HEK293 (cell line): ENCODE measurements around the gene MIR17HG.

ENCODE experiments used
- GLIS1 ChIP-seq: fragments of 450-650 bp; formaldehyde crosslinking; IDR thresholded peaks from 2 replicates; pipeline ENCODE4 v1.5.1; 2016; ENCODE audit warnings: missing biosample characterization, missing genetic modification characterization
- KLF1 ChIP-seq: fragments of 450-650 bp; formaldehyde crosslinking; IDR thresholded peaks from 2 replicates; pipeline ENCODE4 v1.5.1; 2016; ENCODE audit warnings: missing biosample characterization, missing genetic modification characterization
- SETDB1 ChIP-seq: IDR thresholded peaks from one replicate; pipeline ENCODE4 v1.6.1; 2017; ENCODE audit warnings: mild to moderate bottlenecking, low read length, moderate library complexity, mixed read lengths; ENCODE audit not compliant: insufficient read length
- SP3 ChIP-seq: fragments of 450-650 bp; formaldehyde crosslinking; IDR thresholded peaks from 2 replicates; pipeline ENCODE4 v1.5.1; 2016; ENCODE audit warnings: missing biosample characterization, missing genetic modification characterization
- TRIM28 ChIP-seq: IDR thresholded peaks from 2 replicates; pipeline ENCODE4 v1.6.1; 2011; ENCODE audit warnings: low read length, control low read depth, borderline replicate concordance
- ZFP41 ChIP-seq: fragments of 450-650 bp; formaldehyde crosslinking; IDR thresholded peaks from 2 replicates; pipeline ENCODE4 v1.5.1; 2016; ENCODE audit warnings: missing biosample characterization, missing genetic modification characterization, borderline replicate concordance
- ZIC2 ChIP-seq: fragments of 450-650 bp; formaldehyde crosslinking; IDR thresholded peaks from 2 replicates; pipeline ENCODE4 v1.5.1; 2016; ENCODE audit warnings: missing biosample characterization, missing genetic modification characterization
- ZNF155 ChIP-seq: fragments of 450-650 bp; formaldehyde crosslinking; IDR thresholded peaks from 2 replicates; pipeline ENCODE4 v1.5.1; 2016; ENCODE audit warnings: missing biosample characterization, missing genetic modification characterization
- ZNF157 ChIP-seq: fragments of 450-650 bp; formaldehyde crosslinking; IDR thresholded peaks from 2 replicates; pipeline ENCODE4 v1.5.1; 2016; ENCODE audit warnings: missing biosample characterization, missing genetic modification characterization
- ZNF16 ChIP-seq: fragments of 450-650 bp; formaldehyde crosslinking; IDR thresholded peaks from 2 replicates; pipeline ENCODE4 v1.5.1; 2016; ENCODE audit warnings: low read depth, missing biosample characterization, missing genetic modification characterization
- ZNF214 ChIP-seq: fragments of 450-650 bp; formaldehyde crosslinking; IDR thresholded peaks from 2 replicates; pipeline ENCODE4 v1.5.1; 2017; ENCODE audit warnings: missing biosample characterization, mild to moderate bottlenecking, missing genetic modification characterization, borderline replicate concordance
- ZNF24 ChIP-seq: fragments of 450-650 bp; formaldehyde crosslinking; IDR thresholded peaks from 2 replicates; pipeline ENCODE4 v1.5.1; 2016; ENCODE audit warnings: missing biosample characterization, missing genetic modification characterization
- ZNF473 ChIP-seq: fragments of 450-650 bp; formaldehyde crosslinking; IDR thresholded peaks from 2 replicates; pipeline ENCODE4 v1.5.1; 2017; ENCODE audit warnings: missing biosample characterization, missing genetic modification characterization
- ZNF561 ChIP-seq: fragments of 450-650 bp; IDR thresholded peaks from 2 replicates; pipeline ENCODE4 v1.5.1; 2018; ENCODE audit warnings: missing biosample characterization, missing genetic modification characterization, borderline replicate concordance
- ZNF626 ChIP-seq: fragments of 450-650 bp; sonication (Bioruptor Pico); formaldehyde crosslinking; IDR thresholded peaks from 2 replicates; pipeline ENCODE4 v1.5.1; 2018; ENCODE audit warnings: missing biosample characterization, missing genetic modification characterization, inconsistent platforms
- ZNF664 ChIP-seq: fragments of 450-650 bp; formaldehyde crosslinking; IDR thresholded peaks from 2 replicates; pipeline ENCODE4 v1.5.1; 2016; ENCODE audit warnings: missing biosample characterization, missing genetic modification characterization
- ZNF707 ChIP-seq: fragments of 450-650 bp; formaldehyde crosslinking; IDR thresholded peaks from 2 replicates; pipeline ENCODE4 v1.5.1; 2016; ENCODE audit warnings: missing biosample characterization, missing genetic modification characterization
- TF ChIP-seq, protein P1 (sequence below): fragments of 450-650 bp; formaldehyde crosslinking; IDR thresholded peaks from 2 replicates; pipeline ENCODE4 v1.5.1; 2017; ENCODE audit warnings: missing biosample characterization, missing genetic modification characterization
- TF ChIP-seq, protein P2 (sequence below): fragments of 450-650 bp; formaldehyde crosslinking; IDR thresholded peaks from 2 replicates; pipeline ENCODE4 v1.5.1; 2016; ENCODE audit warnings: missing biosample characterization, missing genetic modification characterization
- TF ChIP-seq, protein P3 (sequence below): fragments of 450-650 bp; formaldehyde crosslinking; IDR thresholded peaks from 2 replicates; pipeline ENCODE4 v1.5.1; 2016; ENCODE audit warnings: missing biosample characterization, missing genetic modification characterization
- TF ChIP-seq, protein P4 (sequence below): fragments of 450-650 bp; formaldehyde crosslinking; IDR thresholded peaks from 2 replicates; pipeline ENCODE4 v1.5.1; 2016; ENCODE audit warnings: missing biosample characterization, missing genetic modification characterization

The MIR17HG gene

DNA sequence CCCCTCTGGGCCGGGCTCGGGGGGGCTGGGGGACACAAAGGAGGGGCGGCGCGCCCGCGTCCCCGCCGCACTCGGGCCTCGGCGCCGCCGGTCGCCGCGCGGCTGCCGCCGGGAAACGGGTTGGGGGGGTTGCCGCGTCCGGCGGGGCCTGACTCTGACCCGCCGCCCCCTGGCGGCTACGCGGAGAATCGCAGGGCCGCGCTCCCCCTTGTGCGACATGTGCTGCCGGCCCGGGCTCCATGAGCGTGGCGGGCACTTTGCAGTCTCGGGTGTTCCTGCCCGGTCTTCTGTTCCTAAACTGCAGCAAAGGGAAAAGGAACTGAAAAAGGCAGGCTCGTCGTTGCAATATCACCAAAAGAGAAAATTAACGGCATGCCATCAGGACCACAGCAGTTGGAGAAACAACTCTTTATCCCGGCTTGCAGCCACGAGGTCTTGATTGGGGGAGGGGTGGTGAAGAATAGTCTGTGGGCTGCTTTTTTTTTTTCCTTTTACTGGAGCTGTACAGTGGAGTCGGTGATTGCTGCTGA lies 1.5 kb downstream of the MIR17HG start (continued):
- TF ChIP-seq ZNF155 (tag by site-specific recombination), result no peak
- no peak for TF ChIP-seq ZIC2 (tag by site-specific recombination)
- peak; percentile 69; the same call in 1 of the 2 replicates for TF ChIP-seq TRIM28
- no peak for TF ChIP-seq SETDB1
- no peak for TF ChIP-seq ZNF707
- no peak for TF ChIP-seq SP3 (tag by site-specific recombination)
- TF ChIP-seq, protein P1, sequence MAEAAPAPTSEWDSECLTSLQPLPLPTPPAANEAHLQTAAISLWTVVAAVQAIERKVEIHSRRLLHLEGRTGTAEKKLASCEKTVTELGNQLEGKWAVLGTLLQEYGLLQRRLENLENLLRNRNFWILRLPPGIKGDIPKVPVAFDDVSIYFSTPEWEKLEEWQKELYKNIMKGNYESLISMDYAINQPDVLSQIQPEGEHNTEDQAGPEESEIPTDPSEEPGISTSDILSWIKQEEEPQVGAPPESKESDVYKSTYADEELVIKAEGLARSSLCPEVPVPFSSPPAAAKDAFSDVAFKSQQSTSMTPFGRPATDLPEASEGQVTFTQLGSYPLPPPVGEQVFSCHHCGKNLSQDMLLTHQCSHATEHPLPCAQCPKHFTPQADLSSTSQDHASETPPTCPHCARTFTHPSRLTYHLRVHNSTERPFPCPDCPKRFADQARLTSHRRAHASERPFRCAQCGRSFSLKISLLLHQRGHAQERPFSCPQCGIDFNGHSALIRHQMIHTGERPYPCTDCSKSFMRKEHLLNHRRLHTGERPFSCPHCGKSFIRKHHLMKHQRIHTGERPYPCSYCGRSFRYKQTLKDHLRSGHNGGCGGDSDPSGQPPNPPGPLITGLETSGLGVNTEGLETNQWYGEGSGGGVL (tag by site-specific recombination), result no peak
- TF ChIP-seq ZNF664 (tag by site-specific recombination), result no peak
- TF ChIP-seq ZFP41, result no peak
- TF ChIP-seq, protein P2, sequence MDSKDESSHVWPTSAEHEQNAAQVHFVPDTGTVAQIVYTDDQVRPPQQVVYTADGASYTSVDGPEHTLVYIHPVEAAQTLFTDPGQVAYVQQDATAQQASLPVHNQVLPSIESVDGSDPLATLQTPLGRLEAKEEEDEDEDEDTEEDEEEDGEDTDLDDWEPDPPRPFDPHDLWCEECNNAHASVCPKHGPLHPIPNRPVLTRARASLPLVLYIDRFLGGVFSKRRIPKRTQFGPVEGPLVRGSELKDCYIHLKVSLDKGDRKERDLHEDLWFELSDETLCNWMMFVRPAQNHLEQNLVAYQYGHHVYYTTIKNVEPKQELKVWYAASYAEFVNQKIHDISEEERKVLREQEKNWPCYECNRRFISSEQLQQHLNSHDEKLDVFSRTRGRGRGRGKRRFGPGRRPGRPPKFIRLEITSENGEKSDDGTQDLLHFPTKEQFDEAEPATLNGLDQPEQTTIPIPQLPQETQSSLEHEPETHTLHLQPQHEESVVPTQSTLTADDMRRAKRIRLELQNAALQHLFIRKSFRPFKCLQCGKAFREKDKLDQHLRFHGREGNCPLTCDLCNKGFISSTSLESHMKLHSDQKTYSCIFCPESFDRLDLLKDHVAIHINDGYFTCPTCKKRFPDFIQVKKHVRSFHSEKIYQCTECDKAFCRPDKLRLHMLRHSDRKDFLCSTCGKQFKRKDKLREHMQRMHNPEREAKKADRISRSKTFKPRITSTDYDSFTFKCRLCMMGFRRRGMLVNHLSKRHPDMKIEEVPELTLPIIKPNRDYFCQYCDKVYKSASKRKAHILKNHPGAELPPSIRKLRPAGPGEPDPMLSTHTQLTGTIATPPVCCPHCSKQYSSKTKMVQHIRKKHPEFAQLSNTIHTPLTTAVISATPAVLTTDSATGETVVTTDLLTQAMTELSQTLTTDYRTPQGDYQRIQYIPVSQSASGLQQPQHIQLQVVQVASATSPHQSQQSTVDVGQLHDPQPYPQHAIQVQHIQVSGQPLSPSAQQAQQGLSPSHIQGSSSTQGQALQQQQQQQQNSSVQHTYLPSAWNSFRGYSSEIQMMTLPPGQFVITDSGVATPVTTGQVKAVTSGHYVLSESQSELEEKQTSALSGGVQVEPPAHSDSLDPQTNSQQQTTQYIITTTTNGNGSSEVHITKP, result no peak
- no peak for TF ChIP-seq KLF1 (tag by site-specific recombination)
- TF ChIP-seq ZNF561 (tag by site-specific recombination), result peak; percentile 18; the same call in 1 of the 2 replicates
- TF ChIP-seq ZNF626 (tag by site-specific recombination), result no peak
- no peak for TF ChIP-seq ZNF157 (tag by site-specific recombination)
- peak; percentile 22; the same call in 1 of the 2 replicates for TF ChIP-seq GLIS1
- TF ChIP-seq ZNF214 (tag by site-specific recombination), result no peak
- no peak for TF ChIP-seq ZNF16 (tag by site-specific recombination)
- TF ChIP-seq, protein P3, sequence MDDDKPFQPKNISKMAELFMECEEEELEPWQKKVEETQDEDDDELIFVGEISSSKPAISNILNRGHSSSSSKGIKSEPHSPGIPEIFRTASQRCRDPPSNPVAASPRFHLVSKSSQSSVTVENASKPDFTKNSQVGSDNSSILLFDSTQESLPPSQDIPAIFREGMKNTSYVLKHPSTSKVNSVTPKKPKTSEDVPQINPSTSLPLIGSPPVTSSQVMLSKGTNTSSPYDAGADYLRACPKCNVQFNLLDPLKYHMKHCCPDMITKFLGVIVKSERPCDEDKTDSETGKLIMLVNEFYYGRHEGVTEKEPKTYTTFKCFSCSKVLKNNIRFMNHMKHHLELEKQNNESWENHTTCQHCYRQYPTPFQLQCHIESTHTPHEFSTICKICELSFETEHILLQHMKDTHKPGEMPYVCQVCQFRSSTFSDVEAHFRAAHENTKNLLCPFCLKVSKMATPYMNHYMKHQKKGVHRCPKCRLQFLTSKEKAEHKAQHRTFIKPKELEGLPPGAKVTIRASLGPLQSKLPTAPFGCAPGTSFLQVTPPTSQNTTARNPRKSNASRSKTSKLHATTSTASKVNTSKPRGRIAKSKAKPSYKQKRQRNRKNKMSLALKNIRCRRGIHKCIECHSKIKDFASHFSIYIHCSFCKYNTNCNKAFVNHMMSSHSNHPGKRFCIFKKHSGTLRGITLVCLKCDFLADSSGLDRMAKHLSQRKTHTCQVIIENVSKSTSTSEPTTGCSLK (tag by site-specific recombination), result no peak
- no peak for TF ChIP-seq ZNF473 (tag by site-specific recombination)
- TF ChIP-seq ZNF24 (tag by site-specific recombination), result no peak
- TF ChIP-seq, protein P4, sequence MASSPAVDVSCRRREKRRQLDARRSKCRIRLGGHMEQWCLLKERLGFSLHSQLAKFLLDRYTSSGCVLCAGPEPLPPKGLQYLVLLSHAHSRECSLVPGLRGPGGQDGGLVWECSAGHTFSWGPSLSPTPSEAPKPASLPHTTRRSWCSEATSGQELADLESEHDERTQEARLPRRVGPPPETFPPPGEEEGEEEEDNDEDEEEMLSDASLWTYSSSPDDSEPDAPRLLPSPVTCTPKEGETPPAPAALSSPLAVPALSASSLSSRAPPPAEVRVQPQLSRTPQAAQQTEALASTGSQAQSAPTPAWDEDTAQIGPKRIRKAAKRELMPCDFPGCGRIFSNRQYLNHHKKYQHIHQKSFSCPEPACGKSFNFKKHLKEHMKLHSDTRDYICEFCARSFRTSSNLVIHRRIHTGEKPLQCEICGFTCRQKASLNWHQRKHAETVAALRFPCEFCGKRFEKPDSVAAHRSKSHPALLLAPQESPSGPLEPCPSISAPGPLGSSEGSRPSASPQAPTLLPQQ, result no peak
